IMR-90 (cell line): Measurements from ENCODE around the gene TMPRSS3. TPM values are rescaled to one million over a fixed set of nuclear protein-coding genes. Genes with fewer than 3 reads are reported as not detected.

ENCODE experiments used
- ATAC-seq: fragments of 200-7000 bp; cut with Tn5 transposase; 2 replicates; pipeline ENCODE4 v1.9.1; 2020; ENCODE audit warnings: low read depth, mild to moderate bottlenecking, moderate library complexity
- BruUV-seq: library from RNA; stranded (reverse); fragments of 400-500 nt; replicated peaks from 2 replicates; lab custom pipeline; 2021; lab: Mats Ljungman, UMichigan
- CTCF ChIA-PET: fragments of 300-600 bp; formaldehyde crosslinking; extraction: SDS; loops from one replicate; lab custom pipeline; 2021; ENCODE audit warnings: antibody characterized with exemption; lab: Yijun Ruan, JAX
- POLR2A ChIA-PET: fragments of 300-600 bp; sonication (Branson Sonifier 250); formaldehyde crosslinking; loops from one replicate; lab custom pipeline; 2022; ENCODE audit warnings: antibody characterized with exemption; ENCODE audit not compliant: unreplicated experiment; lab: Charles Lee
- DNase-seq: peaks from one replicate; pipeline ENCODE4 v3.0.0; 2013
- H2AFZ ChIP-seq: replicated peaks from 2 replicates; pipeline ENCODE3; 2013; ENCODE audit warnings: low read length, mild to moderate bottlenecking; ENCODE audit not compliant: poor library complexity
- H2AK5ac ChIP-seq: 2 replicates; pipeline ENCODE4 v1.6.1; 2013; ENCODE audit warnings: low read depth, low read length, inconsistent platforms
- H2AK9ac ChIP-seq: replicated peaks from 2 replicates; pipeline ENCODE3; 2013; ENCODE audit warnings: mild to moderate bottlenecking, low read depth, low read length, moderate library complexity; ENCODE audit not compliant: poor library complexity
- H2BK120ac ChIP-seq: 2 replicates; pipeline ENCODE4 v1.6.1; 2013; ENCODE audit warnings: low read depth, low read length, inconsistent platforms
- H2BK15ac ChIP-seq: 3 replicates; pipeline ENCODE4 v1.6.1; 2013; ENCODE audit warnings: low read depth, low read length, inconsistent platforms
- H2BK20ac ChIP-seq: 2 replicates; pipeline ENCODE4 v1.6.1; 2013; ENCODE audit warnings: low read depth, mild to moderate bottlenecking, inconsistent platforms, low read length, moderate library complexity
- H2BK5ac ChIP-seq: 2 replicates; pipeline ENCODE4 v1.6.1; 2013; ENCODE audit warnings: mild to moderate bottlenecking, low read depth, low read length, inconsistent platforms; ENCODE audit not compliant: poor library complexity, severe bottlenecking
- H3K14ac ChIP-seq: replicated peaks from 2 replicates; pipeline ENCODE4 v1.6.1; 2013; ENCODE audit warnings: low read depth, low read length, inconsistent platforms
- H3K18ac ChIP-seq: 2 replicates; pipeline ENCODE4 v1.6.1; 2013; ENCODE audit warnings: low read depth, low read length, control low read depth
- H3K23ac ChIP-seq: 2 replicates; pipeline ENCODE4 v1.6.1; 2013; ENCODE audit warnings: low read depth, low read length, inconsistent platforms
- H3K27ac ChIP-seq: 2 replicates; pipeline ENCODE4 v1.5.1; 2013; ENCODE audit warnings: mild to moderate bottlenecking, control low read depth, low read length; ENCODE audit not compliant: insufficient read depth
- H3K27me3 ChIP-seq: 2 replicates; pipeline ENCODE4 v1.6.1; 2013; ENCODE audit warnings: low read length; ENCODE audit not compliant: control insufficient read depth, insufficient read depth
- H3K36me3 ChIP-seq: 2 replicates; pipeline ENCODE4 v1.6.1; 2013; ENCODE audit warnings: low read length, mixed read lengths; ENCODE audit not compliant: control insufficient read depth, insufficient read depth
- H3K4ac ChIP-seq: 2 replicates; pipeline ENCODE4 v1.6.1; 2013; ENCODE audit warnings: low read depth, low read length, inconsistent platforms
- H3K4me1 ChIP-seq: 2 replicates; pipeline ENCODE4 v1.6.1; 2013; ENCODE audit warnings: low read length, mixed read lengths; ENCODE audit not compliant: control insufficient read depth, insufficient read depth
- H3K4me2 ChIP-seq: 2 replicates; pipeline ENCODE4 v1.6.1; 2013; ENCODE audit warnings: low read depth, mild to moderate bottlenecking, control low read depth, low read length, moderate library complexity
- H3K4me3 ChIP-seq: 2 replicates; pipeline ENCODE4 v1.5.1; 2013; ENCODE audit warnings: low read depth, mild to moderate bottlenecking, control low read depth, low read length, moderate library complexity; ENCODE audit not compliant: insufficient read depth
- H3K56ac ChIP-seq: 2 replicates; pipeline ENCODE4 v1.6.1; 2013; ENCODE audit warnings: low read length, inconsistent platforms; ENCODE audit not compliant: insufficient read depth; ENCODE audit errors: extremely low read depth
- H3K79me1 ChIP-seq, 2 experiments: 2 replicates each; pipeline ENCODE4 v1.6.1; 2013; ENCODE audit warnings: low read length in 2 of 2, inconsistent platforms in 1 of 2, low read depth in 1 of 2
- H3K9ac ChIP-seq: 2 replicates; pipeline ENCODE4 v1.6.1; 2013; ENCODE audit warnings: low read depth, low read length, control low read depth
- H3K9me1 ChIP-seq: 2 replicates; pipeline ENCODE4 v1.6.1; 2013; ENCODE audit warnings: low read length, inconsistent platforms; ENCODE audit not compliant: insufficient read depth
- H3K9me3 ChIP-seq: 2 replicates; pipeline ENCODE4 v1.6.1; 2013; ENCODE audit warnings: low read length; ENCODE audit not compliant: control insufficient read depth, insufficient read depth
- H4K20me1 ChIP-seq: 2 replicates; pipeline ENCODE4 v1.6.1; 2013; ENCODE audit warnings: low read length, inconsistent platforms; ENCODE audit not compliant: insufficient read depth
- H4K5ac ChIP-seq: 2 replicates; pipeline ENCODE4 v1.6.1; 2013; ENCODE audit warnings: mild to moderate bottlenecking, low read depth, low read length, control low read depth
- H4K8ac ChIP-seq, 2 experiments: 2 replicates each; pipeline ENCODE4 v1.6.1; 2013; ENCODE audit warnings: low read depth in 2 of 2, low read length in 2 of 2, control low read depth in 1 of 2, inconsistent platforms in 1 of 2
- H4K91ac ChIP-seq: 2 replicates; pipeline ENCODE4 v1.6.1; 2013; ENCODE audit warnings: low read depth, low read length, inconsistent platforms; ENCODE audit not compliant: insufficient read depth
- BHLHE40 ChIP-seq: fragments of 150-350 bp; IDR thresholded peaks from 2 replicates; pipeline ENCODE4 v1.6.1; 2016; ENCODE audit warnings: mild to moderate bottlenecking, low read depth, low read length
- CEBPB ChIP-seq: IDR thresholded peaks from 2 replicates; pipeline ENCODE4 v1.6.1; 2012; ENCODE audit warnings: low read depth, low read length, improper control_type of control experiment
- CHD1 ChIP-seq: IDR thresholded peaks from 2 replicates; pipeline ENCODE4 v1.6.1; 2012; ENCODE audit warnings: low read depth, low read length, improper control_type of control experiment
- FOS ChIP-seq: fragments of 150-350 bp; IDR thresholded peaks from 2 replicates; pipeline ENCODE4 v1.6.1; 2016; ENCODE audit warnings: low read depth, low read length
- MAFK ChIP-seq: IDR thresholded peaks from 2 replicates; pipeline ENCODE4 v1.6.1; 2012; ENCODE audit warnings: low read depth, low read length, improper control_type of control experiment
- MAZ ChIP-seq: IDR thresholded peaks from 2 replicates; pipeline ENCODE4 v1.6.1; 2012; ENCODE audit warnings: low read depth, mild to moderate bottlenecking, low read length, improper control_type of control experiment, moderate library complexity, borderline replicate concordance
- MXI1 ChIP-seq: IDR thresholded peaks from 2 replicates; pipeline ENCODE4 v1.6.1; 2012; ENCODE audit warnings: low read depth, mild to moderate bottlenecking, low read length, moderate library complexity, borderline replicate concordance
- NFE2L2 ChIP-seq: fragments of 150-350 bp; IDR thresholded peaks from 2 replicates; pipeline ENCODE4 v1.6.1; 2016; ENCODE audit warnings: low read depth, mild to moderate bottlenecking, low read length
- POLR2A ChIP-seq: IDR thresholded peaks from 2 replicates; pipeline ENCODE4 v1.6.1; 2012; ENCODE audit warnings: mild to moderate bottlenecking, low read depth, low read length
- RCOR1 ChIP-seq: IDR thresholded peaks from 2 replicates; pipeline ENCODE4 v1.6.1; 2012; ENCODE audit warnings: mild to moderate bottlenecking, low read length, improper control_type of control experiment; ENCODE audit not compliant: insufficient replicate concordance
- SMC3 ChIP-seq: fragments of 150-350 bp; IDR thresholded peaks from 2 replicates; pipeline ENCODE4 v1.6.1; 2016; ENCODE audit warnings: low read depth, mild to moderate bottlenecking, antibody characterized with exemption, low read length, moderate library complexity
- WGBS, 2 experiments: methylation state at CpG; one replicate each; pipeline versions ENCODE4 v1.1.5 to v1.1.7; 2013; ENCODE audit warnings: missing lambda C conversion rate in 2 of 2; ENCODE audit not compliant: insufficient read length in 1 of 2; ENCODE audit errors: extremely low coverage in 2 of 2; 5-methylcytosine and 5-hydroxymethylcytosine counted together
- dilution Hi-C: fragments of 300-500 bp; cut with HindIII; formaldehyde crosslinking; loops from one replicate; pipeline ENCODE4 v1.14.3; 2018; ENCODE audit warnings: low sequenced_read_pairs; ENCODE audit not compliant: unreplicated experiment
- in situ Hi-C: fragments of 300-500 bp; cut with MboI; formaldehyde crosslinking; loops from 3 replicates; pipeline ENCODE4 v1.14.3; 2019; ENCODE audit warnings: low sequenced_read_pairs, inconsistent platforms, mixed read lengths
- intact Hi-C: fragments of 100-400 bp; cut with micrococcal nuclease; formaldehyde crosslinking; loops from 2 replicates; pipeline ENCODE4 v1.10.0; 2022
- polyA plus RNA-seq, 3 experiments: library from polyadenylated mRNA; depleted of rRNA; stranded (reverse); fragments of >200 nt; gene quantifications; 2 replicates each; pipeline ENCODE4 v1.2.3, GENCODE V29; 2012; ENCODE audit warnings: low replicate concordance in 1 of 3
- total RNA-seq: library from RNA; depleted of rRNA; stranded (reverse); fragments of >200 nt; gene quantifications from 2 replicates; pipeline ENCODE4 v1.2.3, GENCODE V29; 2012
- TF ChIP-seq, protein P1 (sequence below): conservative IDR thresholded peaks from 2 replicates; pipeline ENCODE4 v1.5.1; 2012; ENCODE audit warnings: mild to moderate bottlenecking, low read depth, low read length, improper control_type of control experiment
- TF ChIP-seq, protein P2 (sequence below): fragments of 150-350 bp; IDR thresholded peaks from 2 replicates; pipeline ENCODE4 v1.6.1; 2017; ENCODE audit warnings: mild to moderate bottlenecking, antibody characterized with exemption, low read length, low read depth

Gene TMPRSS3
- total and polyA plus RNA-seq, 2 of the 4 experiments (the other 2 are of a cell fraction), result not detected

DNA sequence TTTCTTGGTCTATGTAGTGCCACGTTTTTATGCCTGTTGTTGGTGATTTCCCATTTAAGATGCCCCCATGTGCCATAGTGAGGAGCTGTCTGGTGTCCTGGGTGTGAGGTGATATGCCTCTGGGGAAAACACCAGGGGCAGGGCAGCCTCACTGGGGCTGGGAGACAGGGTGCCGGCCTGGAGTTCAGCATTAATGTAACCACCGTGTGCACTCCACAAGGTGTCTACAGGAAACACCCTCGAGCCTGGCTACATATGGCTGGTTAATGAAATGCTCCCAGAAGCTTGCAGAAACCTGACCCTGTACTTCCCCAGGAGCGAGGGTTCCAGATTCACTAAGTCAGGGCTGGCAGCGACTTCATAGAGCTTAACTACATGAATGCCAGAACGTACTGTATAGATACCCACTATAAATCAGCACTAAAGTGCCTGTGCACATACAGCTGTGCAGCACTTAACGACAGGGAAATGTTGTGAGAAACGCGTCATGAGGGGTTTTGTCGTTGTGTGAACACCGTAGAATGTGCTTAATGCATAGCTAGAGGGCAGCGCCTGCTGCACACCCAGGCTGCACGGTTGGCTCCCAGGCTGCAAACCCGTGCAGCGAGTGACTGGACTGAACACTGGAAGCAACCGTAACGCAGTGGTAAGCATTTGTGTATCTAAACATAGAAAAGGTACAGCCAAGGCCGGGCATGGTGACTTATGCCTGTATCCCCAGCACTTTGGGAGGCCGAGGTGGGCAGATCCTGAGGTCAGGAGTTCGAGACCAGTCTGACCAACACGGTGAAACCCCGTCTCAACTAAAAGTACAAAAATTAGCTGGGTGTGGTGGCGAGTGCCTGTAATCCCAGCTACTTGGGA, 55.4 kb downstream of the TMPRSS3 start:
- H3K79me1 ChIP-seq, result no peaks in the 10 kb centered on the region
- BruUV-seq, result no TSS peak
- ATAC-seq (no peak), DNase-seq (no peak)
- no peaks in the 10 kb centered on the region for H4K20me1 ChIP-seq
- no peak overlapping the region for H3K4me3 ChIP-seq
- no peak overlapping the region for H3K27ac ChIP-seq
- no peak overlapping the region for H4K8ac ChIP-seq
- H3K4me2 ChIP-seq, result no peak overlapping the region
- no peaks in the 10 kb centered on the region for H3K9me3 ChIP-seq
- H3K4ac ChIP-seq, result no peak overlapping the region
- no peaks in the 10 kb centered on the region; the same call in 1 of the 2 replicates for H3K9me1 ChIP-seq
- POLR2A ChIA-PET, result no interaction called here
- no peak overlapping the region for H4K91ac ChIP-seq
- WGBS, 2 experiments, result 77% methylated on average over 9 of the region's 24 CpGs; no CpG with 5 or more reads in 1 of the 2 experiments
- intact Hi-C loops (no loop called here), dilution Hi-C loops (no loop called here), in situ Hi-C loops (no loop called here)
- H3K4me1 ChIP-seq, result no peaks in the 10 kb centered on the region; the same call in 1 of the 2 replicates
- H3K18ac ChIP-seq, result no peak overlapping the region
- no peak overlapping the region for H4K5ac ChIP-seq
- no peak overlapping the region for H3K14ac ChIP-seq
- no peak overlapping the region for H3K9ac ChIP-seq
- H3K56ac ChIP-seq, result no peak overlapping the region
- no peak overlapping the region for H2BK15ac ChIP-seq
- TF ChIP-seq, protein P1, sequence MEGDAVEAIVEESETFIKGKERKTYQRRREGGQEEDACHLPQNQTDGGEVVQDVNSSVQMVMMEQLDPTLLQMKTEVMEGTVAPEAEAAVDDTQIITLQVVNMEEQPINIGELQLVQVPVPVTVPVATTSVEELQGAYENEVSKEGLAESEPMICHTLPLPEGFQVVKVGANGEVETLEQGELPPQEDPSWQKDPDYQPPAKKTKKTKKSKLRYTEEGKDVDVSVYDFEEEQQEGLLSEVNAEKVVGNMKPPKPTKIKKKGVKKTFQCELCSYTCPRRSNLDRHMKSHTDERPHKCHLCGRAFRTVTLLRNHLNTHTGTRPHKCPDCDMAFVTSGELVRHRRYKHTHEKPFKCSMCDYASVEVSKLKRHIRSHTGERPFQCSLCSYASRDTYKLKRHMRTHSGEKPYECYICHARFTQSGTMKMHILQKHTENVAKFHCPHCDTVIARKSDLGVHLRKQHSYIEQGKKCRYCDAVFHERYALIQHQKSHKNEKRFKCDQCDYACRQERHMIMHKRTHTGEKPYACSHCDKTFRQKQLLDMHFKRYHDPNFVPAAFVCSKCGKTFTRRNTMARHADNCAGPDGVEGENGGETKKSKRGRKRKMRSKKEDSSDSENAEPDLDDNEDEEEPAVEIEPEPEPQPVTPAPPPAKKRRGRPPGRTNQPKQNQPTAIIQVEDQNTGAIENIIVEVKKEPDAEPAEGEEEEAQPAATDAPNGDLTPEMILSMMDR, result no peak
- TF ChIP-seq MXI1 (no peak), FOS (no peak), MAFK (no peak), MAZ (no peak), BHLHE40 (no peak), RCOR1 (no peak), CHD1 (no peak), POLR2A (no peak), CEBPB (no peak), NFE2L2 (no peak), SMC3 (no peak)
- TF ChIP-seq, protein P2, sequence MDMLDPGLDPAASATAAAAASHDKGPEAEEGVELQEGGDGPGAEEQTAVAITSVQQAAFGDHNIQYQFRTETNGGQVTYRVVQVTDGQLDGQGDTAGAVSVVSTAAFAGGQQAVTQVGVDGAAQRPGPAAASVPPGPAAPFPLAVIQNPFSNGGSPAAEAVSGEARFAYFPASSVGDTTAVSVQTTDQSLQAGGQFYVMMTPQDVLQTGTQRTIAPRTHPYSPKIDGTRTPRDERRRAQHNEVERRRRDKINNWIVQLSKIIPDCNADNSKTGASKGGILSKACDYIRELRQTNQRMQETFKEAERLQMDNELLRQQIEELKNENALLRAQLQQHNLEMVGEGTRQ, result no peak
- no peak overlapping the region for H2AK9ac ChIP-seq
- no peak overlapping the region for H2BK20ac ChIP-seq
- peaks cover 15% of the 10 kb centered on the region for H3K27me3 ChIP-seq
- H2BK120ac ChIP-seq, result no peak overlapping the region
- H2AFZ ChIP-seq, result peak overlapping the region; percentile 32
- H3K36me3 ChIP-seq, result no peaks in the 10 kb centered on the region
- H2BK5ac ChIP-seq, result no peak overlapping the region
- H3K23ac ChIP-seq, result no peak overlapping the region
- no peak overlapping the region for H2AK5ac ChIP-seq
- CTCF ChIA-PET, result no interaction called here
